ENCODE measurements around the gene TBCE.

DNA sequence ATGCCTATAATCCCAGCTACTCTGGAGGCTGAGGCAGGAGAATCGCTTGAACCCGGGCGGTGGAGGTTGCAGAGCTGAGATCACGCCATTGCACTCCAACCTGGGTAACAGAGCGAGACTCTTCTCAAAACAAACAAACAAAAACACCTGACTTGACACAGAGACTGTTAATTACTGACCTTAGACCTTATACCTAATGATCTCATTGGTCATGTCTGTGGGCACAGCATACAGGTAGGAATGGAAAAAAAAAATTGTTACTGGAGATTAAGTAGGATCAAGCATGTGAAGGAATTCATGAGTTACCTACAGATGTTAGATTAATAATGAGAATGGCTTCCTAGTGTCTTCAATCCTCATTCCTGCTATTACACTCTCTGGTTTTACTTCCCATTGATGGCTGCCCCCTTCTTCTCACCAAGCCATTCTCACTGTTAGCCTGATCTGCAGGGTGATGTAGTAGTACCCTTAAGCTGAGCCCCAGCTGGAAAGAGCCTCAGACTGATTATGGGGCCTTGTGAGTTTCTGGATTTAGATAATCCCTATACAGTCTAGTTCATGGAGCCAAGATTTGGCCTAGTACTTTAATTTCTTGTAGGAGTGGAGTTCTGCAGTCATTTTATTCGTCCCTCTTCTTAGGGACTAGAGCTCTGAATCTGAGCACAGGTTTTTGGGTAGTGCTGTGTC, 8.8 kb downstream of the TBCE start:
- TF ChIP-seq EZH2 (IDR thresholded peaks at IDR 0.05; ENCODE audit: borderline replicate concordance, insufficient read depth, low read depth, low read length, poor library complexity, severe bottlenecking) = no peak
- TF ChIP-seq, protein P1, sequence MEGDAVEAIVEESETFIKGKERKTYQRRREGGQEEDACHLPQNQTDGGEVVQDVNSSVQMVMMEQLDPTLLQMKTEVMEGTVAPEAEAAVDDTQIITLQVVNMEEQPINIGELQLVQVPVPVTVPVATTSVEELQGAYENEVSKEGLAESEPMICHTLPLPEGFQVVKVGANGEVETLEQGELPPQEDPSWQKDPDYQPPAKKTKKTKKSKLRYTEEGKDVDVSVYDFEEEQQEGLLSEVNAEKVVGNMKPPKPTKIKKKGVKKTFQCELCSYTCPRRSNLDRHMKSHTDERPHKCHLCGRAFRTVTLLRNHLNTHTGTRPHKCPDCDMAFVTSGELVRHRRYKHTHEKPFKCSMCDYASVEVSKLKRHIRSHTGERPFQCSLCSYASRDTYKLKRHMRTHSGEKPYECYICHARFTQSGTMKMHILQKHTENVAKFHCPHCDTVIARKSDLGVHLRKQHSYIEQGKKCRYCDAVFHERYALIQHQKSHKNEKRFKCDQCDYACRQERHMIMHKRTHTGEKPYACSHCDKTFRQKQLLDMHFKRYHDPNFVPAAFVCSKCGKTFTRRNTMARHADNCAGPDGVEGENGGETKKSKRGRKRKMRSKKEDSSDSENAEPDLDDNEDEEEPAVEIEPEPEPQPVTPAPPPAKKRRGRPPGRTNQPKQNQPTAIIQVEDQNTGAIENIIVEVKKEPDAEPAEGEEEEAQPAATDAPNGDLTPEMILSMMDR (IDR thresholded peaks at IDR 0.05) = no peak

Data from B cell (primary cell).